Dermis microvascular lymphatic vessel endothelial cell (primary cell): ENCODE data around the gene GALK2. TPM values are rescaled to one million over a fixed set of nuclear protein-coding genes. Genes with fewer than 3 reads are reported as not detected.
"Not testable (repeated sequence)": the region's sequence is repeated elsewhere in the genome, so short reads cannot be mapped to it uniquely, and the experiment has no call there.

Experiments used
- DNase-seq, 2 donors: peaks; one replicate each; pipeline versions ENCODE4 v3.0.0 to v3.0.0-alpha.2; 2010; ENCODE audit warnings: low read depth in 2 of 2
- total RNA-seq: library from RNA; depleted of rRNA; stranded (reverse); fragments of >200 nt; gene quantifications from 2 replicates; pipeline ENCODE4 v1.2.1, GENCODE V29; 2014

Gene GALK2
- total RNA-seq, 1 donor from 2014 or later: 43.5 TPM

DNA sequence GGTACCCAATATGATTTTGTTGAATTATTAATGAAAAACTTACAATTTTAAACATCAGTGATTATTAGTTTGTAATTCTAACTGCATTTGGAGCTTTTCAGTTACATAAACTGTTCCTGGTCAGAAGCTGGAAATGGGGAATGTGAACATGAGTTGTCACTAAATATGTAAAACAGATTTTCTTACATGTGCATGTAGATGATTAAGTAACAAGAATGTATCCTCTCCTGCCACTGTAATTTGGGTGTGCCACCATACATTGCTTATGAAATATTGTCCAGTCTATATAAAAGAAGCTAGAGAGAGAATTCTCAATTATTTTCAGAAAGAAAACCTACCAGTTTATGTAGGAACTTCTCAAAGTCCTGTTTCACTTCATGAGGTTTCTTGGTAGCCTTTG lies 161.4 kb downstream of the GALK2 start:
- no peak for DNase-seq

DNA sequence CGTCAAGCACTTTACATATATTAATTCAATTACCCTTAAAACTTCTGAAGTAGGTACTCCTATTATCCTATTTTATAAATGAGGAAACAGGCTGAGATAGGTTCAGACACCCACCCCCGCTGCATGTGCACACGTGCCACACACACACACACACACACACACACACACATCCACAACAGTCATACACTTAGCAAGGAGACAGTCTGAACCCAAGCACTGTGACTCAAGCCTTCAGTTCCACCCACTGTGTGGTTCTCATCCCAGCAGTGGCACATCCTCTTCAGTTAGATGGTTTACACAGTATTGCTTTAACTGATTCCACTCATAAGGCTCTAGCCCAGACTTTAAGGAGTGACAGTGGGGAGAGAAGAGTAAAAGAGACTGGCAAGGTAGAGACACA lies 161.9 kb downstream of the GALK2 start:
- no peak for DNase-seq

- DNase-seq: no peak
Observed at GRCh38 chr15:49339656-49340055, 169.6 kb downstream of the GALK2 start.

- peak; percentile 4 to 60 for DNase-seq
Observed at GRCh38 chr15:49343546-49343945, 173.5 kb downstream of the GALK2 start.

- not testable (repeated sequence) for DNase-seq
Observed at GRCh38 chr15:49354439-49354838, 184.4 kb downstream of the GALK2 start.

DNA sequence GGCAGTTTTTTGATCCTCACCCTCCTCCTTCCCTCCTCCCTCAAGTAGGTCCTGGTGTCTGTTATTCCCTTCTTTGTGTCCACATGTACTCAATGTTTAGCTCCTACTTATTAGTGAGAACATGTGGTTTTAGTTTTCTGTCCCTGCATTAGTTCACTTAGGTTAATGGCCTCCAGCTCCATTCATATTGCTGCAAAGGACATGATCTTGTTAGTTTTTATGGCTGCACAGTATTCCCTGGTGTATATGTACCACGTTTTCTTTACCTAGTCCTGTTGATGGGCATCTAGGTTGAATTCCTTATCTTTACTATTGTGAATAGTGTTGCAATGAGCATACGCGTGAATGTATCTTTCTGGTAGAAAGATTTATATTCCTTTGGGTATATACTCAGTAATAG lies 191.3 kb downstream of the GALK2 start:
- DNase-seq: no peak

DNA sequence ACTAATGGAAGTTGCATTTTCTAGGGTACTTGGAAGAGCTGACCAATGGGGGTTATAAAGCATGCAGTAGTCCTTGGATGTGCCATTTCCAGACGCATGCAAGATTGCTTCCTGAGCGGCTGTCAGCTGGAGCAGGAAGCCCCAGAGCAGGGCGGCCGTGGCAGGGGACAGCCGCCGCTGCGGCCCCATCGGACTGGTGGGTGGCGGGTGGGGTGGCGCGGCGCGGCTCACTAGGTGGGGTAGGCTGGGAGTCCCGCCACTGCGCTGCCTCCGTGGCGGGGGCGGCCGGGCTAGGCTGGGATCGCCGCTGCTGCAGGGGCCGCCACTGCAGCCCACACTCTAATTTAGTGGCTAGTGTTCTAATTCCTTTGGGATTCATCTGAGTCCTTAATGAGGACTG lies 196.4 kb downstream of the GALK2 start:
- no peak for DNase-seq

GRCh38 chr15:49370782-49371181 lies 200.7 kb downstream of the GALK2 start:
- DNase-seq: no peak

GRCh38 chr15:49372366-49372765 lies 202.3 kb downstream of the GALK2 start:
- DNase-seq: no peak

- DNase-seq: no peak
Observed at GRCh38 chr15:49379996-49380395, 209.9 kb downstream of the GALK2 start.

GRCh38 chr15:49380912-49381311 lies 210.9 kb downstream of the GALK2 start:
- DNase-seq: no peak

Other genes starting within 250 kb of the GALK2 start
- 0.25 and 0.51 TPM in 2 replicates for gene SHC4, start 206.3 kb upstream of the GALK2 start, total RNA-seq
- 18.1 and 27.3 TPM in 2 replicates for gene SECISBP2L, start 123.8 kb upstream of the GALK2 start, total RNA-seq
- gene COPS2, start 14.6 kb upstream of the GALK2 start, total RNA-seq: 40.2 and 41.8 TPM in 2 replicates